ENCODE results near the gene ATP11C.
"Not testable (repeated sequence)": the region's sequence is repeated elsewhere in the genome, so short reads cannot be mapped to it uniquely, and the experiment has no call there.

ATP11C gene

DNA sequence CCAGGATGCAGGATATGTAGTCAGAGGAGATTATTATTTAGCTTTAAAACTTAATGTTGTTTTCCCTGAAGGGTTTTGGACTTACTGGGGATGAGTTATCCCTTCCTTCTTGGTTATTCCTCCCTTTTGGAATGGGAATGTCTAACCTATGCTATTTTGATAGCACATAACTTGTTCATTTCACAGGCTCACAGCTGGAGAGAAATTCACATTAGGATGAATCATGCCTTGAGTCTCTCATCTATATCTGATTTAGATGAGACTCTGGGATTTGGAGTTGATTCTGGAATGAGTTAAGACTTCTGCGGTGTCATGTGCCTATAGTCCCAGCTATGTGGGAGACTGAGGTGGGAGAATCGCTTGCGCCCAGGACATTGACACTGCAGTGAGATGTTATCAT, 81.1 kb downstream of the ATP11C start:
- DNase-seq, result no peak

DNA sequence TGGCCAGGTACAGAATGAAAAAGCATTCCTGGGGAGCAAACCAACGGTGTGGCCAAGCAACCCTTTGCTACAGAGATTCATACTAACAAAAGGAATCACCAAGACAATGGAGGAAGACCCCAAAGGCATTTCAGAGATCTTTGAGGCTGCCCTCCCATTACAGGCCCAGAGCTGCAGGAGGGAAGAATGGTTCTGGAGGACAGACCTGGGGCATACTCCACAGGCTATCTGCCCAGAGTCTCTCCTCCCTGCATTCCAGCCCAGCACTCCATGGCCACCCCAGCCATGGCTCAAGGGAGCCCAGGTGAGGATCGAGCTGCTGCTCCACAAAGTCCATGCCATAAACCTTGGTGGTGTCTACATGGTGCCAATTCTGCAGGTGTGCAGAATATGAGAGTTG, 81.9 kb downstream of the ATP11C start:
- no peak for DNase-seq

DNA sequence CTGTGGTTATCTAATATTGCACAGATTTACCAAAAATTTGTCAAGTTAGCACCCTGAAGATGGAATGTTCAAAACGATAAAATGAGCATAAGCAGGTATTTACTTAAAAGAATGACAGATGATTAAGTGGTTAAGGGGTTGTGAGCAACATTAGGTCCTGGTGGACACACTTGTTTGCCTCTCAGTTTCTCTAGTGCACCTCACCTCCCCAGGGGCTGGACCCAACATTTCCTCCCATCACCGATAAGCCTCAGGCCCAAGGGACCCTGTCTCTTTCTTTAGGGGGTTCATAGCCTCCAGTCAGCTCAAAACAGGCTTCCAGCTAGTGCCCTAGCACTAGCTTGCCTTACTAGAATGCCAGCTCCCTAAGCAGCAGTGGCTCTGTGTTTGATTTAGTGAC, 88.0 kb downstream of the ATP11C start:
- no peak for DNase-seq

DNA sequence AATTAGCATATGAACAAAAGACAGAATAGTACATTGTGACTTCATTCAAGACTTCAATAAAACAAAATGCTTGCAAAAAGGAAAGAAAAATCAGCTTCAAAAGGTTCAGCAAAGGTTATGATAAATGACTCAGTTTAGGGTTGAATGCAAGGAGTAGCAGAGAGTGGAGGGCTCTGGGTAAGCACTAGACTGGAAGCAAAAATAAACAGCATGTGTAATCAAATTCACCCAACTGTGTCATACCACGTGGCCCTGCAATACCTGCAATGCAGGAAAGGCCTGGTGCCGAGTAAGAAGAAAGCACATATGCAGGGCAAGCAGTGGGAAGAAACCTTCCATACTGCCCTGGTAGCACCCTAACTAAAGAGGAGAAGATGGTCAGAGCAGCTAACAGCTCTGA, 88.7 kb downstream of the ATP11C start:
- no peak for DNase-seq

DNA sequence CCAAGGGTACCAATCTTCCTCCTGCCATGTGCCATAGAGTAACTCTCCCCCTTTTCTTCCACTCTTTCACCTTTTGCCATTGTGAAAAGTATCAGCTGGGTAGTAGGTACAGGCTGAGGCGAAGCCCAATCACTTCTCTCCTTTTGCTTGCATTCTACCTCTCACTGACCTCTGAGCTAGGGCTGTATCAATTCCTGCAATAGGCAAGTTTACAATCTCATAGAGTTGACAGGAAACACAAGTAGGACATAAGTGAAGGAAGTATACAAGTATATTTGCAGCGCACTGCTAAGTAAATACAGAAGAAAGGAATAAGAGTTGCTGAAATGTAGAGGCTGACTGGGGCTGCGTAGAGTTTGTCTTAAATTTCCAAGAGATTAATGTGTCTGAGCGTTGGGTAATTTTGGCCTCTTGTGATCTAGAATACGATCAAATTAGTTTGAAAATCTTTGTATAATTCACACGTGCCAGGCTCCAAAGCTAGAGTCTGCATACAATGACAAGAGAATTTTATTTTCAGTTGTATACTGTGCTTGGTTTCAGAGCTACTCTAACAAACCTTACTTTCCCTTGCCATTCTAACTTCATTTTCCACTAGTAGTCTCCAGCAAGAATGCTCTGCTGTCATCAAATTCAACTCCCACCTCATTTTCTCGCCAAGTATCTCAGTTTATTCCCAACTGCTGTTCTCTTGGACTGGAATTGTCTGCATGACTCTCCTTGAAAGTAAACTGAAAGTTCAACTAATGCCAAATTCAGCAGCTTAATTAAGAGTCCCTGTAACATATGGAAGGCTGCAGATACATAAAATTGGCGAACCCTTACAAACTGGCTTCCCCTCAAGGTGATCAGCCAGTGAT, 90.3 kb downstream of the ATP11C start:
- DNase-seq, result no peak

DNA sequence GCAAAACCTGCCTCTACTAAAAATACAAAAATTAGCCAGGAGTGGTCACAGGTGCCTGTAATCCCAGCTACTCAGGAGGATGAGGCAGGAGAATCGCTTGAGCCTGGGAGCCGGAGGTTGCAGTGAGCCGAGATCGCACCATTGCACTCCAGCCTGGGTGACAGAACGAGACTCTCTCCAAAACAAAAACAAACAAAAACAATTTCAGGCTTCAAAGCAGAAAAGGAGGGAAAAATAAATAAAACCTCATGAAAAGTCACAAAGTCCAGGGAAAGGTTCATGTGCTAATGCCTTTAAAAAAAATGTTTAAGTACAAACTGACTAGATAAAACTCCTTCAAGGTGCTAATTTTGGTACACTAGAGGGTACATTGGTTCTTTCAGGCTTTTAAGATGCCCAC, 96.5 kb downstream of the ATP11C start:
- DNase-seq, result not testable (repeated sequence)

DNA sequence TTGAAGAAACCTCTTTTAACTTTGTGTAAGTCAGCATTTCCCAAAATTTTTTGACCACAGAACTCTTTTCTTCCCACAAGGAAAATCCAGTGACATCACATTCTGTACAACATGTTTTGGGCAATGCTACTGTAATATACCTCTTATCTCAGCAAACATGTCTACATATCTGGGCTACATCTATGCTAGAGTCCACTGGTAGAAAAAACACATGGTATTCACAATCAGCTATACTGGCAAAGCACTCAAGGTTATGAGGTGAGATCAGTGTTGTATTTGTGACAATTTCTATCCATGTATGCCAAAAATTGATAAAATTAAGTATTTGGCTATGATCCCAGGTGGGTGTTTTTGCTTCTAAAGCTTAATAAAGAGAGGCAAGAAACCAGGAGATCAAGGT, 98.0 kb downstream of the ATP11C start:
- DNase-seq, result no peak

DNA sequence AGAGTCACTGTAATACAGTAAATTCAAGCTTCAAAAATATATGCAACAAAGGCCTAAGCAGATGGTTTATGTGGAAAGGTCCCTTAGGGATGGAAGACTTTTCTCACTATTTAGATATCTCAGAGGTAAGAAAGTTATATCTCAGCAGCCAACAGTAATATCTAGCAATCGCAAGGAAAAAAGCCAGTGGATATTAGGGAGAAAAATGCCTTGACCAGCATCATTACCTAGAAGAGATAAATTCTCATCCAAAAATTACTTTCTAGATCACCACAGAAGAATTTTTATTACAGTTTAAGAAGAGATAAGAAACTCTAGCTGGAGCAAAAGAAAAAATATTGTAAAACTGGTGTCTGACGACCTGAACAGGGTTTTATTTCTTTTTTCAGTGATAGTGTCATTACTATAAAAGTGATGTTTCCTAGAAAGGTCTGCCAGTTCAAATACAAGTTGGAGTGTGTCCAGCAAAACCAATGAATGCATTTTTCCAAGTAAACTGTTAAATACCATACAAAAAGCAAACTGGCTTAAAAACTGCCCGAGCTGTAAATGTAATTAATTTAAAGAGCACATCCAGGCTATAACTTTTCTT, 100.0 kb downstream of the ATP11C start:
- DNase-seq, result no peak

DNA sequence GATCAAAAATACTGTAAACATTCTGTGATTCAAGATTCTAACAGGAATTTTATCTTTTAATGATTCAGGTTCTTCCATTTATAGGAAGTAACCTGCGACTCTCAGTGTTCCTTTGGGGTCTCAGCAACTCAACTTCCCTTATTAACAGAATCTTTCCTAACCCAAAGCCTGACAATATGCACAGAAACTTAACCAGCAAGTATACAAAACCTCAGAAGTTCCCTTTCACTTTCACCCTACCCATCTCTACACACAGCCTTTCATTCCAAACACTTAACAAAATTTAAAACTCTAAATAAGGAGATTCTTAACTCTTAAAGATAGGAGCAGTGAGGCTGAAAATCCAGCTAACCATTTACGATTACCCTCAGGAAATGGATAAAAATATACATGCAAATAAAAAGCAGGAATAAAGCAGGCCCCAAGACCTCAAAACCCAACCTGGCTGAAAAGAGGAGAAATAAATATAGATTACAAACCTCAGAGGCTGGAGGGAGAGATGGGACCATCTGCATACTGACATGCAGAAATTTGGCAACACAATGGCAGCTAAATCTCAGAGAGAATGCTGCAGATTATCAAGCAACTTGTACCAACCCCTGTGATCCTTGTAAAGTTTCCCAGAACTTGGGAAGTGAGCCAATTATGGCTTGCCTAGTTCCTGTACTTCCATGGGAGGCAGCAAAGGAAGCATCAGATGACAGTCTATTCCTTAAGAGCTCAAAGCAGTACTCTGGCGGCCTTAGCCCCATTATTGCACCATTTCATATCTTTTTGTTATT, 101.0 kb downstream of the ATP11C start:
- no peak for DNase-seq

DNA sequence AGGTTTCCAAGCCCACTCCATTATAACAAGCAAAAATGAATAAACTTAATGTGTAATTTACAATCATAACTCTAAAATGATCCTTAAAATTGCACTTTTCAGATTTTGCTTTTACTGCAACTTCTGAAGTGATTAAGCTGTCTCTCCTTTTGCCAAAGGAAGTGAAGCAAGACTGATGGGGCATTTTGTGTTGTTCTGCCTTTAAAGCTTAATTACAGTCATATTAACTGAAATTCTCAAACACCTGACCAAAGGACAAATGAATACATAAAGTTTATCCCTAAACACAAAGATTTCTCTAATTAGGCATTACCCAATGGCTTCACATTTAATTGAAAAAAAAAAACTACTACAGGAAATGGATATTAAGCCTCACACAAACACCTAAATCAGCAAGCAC, 101.8 kb downstream of the ATP11C start:
- DNase-seq, result no peak

DNA sequence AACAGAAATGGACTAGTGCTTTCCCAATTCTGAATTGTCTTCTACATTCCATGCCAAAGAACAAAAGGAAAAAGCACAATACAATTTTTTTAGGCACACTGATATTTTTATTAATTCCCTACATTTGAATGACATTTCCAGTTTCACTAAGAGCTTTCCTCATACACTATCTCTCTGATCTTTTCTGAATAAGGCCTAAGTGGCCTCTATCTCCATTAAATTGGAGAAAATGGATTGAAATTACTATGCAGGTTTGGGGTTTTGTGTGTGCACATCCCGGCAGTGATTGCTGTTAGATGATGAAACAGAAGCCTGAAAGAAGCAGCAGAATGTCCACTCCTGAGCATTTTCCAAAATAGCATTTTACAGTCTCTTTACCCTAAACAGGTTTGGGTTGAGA, 104.0 kb downstream of the ATP11C start:
- no peak for DNase-seq

DNA sequence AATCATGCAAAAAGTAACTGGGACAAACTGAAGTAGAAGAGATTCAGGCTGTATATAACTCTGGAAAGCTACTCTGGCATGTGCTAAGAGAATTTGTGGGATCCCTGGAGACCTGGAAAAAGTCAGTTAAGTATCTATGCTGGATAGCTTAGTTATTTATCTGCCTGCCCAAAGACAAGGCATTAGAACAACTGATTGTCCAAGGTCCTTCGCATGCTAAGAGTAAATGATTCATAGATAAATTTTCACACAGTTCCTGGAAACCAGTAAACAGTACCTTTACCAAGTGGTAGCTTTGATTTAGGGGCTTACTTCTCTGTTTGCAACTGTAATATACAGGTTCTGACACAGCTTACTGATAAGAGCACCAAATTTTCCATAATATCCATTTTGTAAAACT, 104.8 kb downstream of the ATP11C start:
- DNase-seq, result no peak

DNA sequence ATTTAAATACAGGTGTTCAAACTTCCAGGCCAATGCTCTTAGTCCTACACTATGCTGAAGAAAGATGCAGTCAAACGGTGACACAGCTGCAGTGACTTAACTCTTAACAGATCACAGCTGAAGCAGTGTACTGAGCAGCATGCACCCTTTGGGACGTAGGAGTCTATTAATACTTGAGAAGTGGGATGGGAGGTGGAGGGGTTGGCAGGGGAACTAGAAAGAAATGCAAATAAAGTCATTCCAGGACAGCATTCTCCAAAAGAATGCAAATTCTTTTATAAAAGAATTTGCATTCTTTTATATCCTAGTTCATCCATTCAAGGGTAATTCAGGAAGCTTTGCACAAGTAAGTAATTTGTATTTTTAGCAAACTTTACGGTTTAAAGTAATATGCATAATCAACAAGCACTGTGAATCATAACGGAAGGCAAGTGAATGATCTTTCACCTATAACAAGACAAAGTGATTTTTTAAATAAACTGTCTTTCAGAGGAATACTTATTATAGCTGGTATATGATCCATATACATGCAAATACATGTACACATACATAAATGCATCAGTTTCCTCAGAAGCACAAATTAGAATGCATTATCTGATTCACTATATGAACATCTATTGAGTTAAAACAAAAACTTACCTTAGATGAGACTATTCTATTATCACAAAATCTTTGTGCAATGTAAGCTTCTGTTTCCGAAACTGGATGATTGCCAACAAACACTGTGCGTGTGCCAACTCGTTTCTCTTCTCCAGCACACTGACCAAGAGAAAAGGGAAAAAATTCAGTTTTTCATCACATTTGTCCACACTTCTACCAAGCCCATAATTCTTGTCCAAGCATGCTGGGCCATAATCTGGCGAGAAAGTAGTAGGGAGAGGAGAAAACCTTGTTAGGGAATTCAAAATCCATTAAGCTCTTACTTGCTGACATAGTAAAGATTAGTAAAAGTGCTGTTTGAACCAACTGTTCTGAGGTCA, 106.5 kb downstream of the ATP11C start:
- DNase-seq, result no peak

DNA sequence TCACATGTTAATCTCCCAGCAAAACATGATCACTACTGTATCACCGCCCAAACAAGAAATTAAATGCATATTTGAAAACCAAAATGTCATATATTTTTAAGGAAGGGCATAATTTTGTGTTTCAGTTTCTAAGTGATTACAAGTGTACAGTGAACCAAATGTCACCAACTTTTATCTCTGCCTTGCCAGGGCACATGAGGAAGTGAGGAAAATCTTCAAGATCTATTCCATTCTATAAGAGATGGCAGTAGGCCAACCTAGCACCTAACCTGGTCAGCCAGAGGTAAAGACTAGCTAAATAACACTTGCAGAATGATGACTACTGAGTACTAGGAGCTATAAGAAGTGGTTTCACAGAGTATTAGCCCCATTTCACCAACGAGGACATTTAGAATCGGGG, 107.2 kb downstream of the ATP11C start:
- DNase-seq, result no peak

DNA sequence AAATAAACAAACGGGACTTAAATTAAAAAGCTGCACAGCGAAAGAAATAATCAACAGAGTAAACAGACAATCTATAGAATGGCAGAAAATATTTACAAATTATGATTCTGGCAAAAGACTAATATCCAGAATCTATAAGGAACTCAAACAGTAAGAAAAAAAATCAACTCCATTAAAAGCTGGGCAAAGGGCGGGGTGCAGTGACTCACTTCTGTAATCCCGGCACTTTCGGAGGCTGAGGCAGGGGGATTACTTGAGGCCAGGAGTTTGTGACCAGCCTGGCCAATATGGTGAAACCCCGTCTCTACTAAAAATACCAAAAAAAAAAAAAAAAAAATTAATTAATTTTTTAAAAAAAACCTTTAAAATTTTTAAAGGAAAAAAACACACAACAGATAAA, 109.0 kb downstream of the ATP11C start:
- DNase-seq, result no peak

DNA sequence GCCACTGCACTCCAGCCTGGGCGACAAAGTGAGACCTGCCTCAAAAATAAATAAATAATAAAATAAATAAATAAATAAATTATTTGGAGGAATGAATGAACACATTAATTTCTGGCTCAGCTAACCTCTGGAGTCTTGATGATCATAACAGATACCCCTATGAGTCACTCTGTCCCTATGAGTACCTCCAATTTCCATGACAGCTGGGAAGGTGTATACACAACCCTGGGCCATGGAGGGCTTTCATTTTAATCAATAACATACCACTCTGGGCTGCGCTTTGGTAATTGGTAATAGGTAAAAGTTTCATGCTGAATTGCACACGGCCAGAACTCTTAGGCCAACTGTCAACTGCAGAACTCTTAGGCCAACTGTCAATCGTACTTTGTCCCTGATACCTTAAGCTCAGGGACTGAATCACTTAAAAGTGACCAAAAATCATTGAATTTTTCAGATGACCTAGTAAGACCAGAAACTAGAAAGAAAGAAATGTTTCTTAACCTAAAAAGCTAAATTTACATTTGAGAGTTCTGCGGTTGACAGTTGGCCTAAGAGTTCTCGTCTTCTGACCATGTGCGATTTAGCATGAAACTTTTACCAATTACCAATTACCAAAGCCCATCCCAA, 112.4 kb downstream of the ATP11C start:
- no peak for DNase-seq

DNA sequence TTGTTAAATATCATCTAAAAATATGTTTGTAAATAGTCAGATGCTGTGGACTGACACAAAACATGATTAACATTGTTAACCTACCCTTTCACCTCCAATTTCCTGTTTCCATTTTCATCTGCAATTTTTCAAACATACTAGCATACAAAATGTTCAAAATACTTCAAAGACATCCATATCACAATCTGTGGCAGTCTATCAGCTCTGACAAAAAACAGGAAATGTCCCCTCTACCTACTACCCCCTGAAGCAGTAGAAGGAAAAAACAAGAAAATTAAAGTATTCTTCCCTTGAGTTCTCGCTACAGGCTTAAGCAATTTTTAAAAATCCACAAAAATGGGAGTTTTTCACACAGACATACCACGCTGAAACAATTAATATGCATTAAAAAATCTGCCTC, 116.6 kb downstream of the ATP11C start:
- DNase-seq, result no peak

DNA sequence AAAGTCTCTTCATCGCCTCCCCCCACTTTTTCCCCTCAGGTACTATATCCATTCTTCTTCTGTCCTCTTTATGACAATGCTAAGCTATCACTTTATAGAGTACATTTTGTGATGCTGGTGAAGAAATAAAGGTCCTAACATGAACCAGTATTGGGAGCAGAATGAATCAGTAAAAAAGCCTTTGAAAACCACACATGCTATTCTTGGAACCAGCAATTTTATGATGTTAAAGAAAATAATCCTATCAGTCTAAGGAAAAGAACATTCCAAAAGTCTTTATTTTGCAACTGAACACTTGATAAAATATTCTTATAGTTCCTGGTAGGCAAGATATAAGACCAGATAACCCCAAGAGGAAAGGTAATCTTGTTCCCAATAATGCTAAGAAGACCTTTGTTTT, 117.1 kb downstream of the ATP11C start:
- DNase-seq, result no peak

DNA sequence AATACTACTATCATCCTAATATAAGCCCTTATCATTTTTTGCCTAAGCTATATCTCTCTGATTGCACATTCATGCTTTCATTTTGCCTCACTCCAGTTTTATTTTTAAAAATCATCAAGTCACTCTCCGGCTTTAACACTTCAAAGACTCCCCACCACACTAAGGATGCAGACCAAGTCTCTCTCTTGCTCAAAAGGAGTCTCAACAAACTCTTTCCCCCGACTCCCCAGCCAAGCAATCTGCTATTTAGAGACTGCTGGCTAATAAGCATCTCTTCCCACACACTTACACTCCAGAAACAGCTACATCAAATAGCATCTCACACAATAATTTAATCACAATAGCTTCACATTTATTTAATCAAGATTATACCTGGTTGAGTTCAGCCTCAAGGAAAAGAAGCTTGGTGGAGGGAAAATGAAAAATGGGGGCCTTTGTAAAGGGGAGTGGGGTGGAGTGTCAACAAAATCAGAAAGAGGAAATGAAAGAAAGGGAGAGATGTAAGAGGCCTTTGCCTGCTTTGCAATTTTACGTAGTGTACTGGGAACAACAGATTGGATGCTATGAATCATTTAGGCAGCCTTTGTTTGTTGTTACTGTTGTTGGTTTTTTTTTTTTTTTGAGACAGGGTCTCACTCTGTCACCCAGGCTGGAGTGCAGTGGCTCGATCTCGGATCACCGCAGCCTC, 120.8 kb downstream of the ATP11C start:
- no peak for DNase-seq

DNA sequence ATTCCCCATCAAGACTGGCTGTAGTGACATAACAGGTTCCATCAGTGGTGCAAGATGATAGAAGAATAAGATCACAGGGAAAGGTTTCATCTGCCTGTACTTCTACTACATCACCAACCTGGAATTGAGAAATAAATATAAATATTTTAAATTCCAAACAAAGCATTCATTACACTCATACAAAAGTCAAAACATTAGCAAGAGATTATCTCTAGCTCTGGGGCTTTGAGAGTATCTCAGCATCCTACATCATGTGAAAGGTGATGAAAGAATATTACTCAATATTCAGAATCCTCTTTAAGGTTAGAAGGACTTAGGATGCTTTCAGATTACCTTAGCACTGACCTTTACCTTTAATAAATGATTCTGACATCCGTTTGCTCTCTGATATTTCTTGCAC, 128.4 kb downstream of the ATP11C start:
- DNase-seq, result no peak

DNA sequence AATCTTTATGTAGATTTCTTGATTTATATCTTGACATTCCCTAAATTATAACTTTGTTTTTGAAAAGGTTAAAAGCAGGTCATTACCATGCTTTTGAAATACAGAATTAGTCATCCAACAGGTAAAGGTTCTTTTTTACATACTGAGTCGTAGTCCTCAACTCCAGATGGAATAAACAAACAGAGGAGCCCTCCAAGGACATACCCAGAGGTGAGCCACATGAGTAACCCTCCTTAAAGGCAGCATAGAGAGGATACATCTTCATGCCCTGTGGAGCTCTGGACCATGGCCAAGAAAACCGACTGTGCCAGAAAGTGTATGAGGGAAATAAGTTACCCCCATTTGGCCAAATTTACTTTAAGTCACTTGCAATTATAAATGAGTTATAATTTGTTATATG, 129.6 kb downstream of the ATP11C start:
- no peak for DNase-seq

DNA sequence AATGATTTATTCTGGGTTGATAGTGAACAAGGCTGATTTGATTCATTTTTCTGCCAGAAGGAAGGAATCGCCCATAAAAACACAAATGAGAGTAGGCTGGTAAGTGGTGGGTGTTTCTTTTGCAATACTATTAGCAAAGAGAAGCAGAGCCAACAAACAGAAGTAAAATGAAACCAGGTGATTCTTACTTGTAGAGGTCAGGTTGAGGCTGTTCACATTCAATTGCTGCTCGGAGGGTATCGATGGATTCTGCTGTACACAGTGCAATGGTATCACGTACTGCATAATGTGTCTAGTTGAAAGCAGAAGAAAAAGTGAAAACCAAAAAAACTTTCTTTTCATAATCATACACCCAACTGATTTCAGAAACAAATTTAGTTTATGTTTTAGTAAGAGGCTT, 130.8 kb downstream of the ATP11C start:
- no peak for DNase-seq
